Lung (tissue), 12 donors: ENCODE measurements around the gene RELA. TPM values are rescaled to one million over a fixed set of nuclear protein-coding genes. Genes with fewer than 3 reads are reported as not detected.

Source experiments
- ATAC-seq: fragments of 200-7000 bp; cut with Tn5 transposase; one replicate; pipeline ENCODE4 v1.9.1; 2020; ENCODE audit warnings: moderate number of reproducible peaks; ENCODE audit not compliant: insufficient read depth, low FRiP score
- DNase-seq, 3 donors: peaks; one replicate each; pipeline ENCODE4 v3.0.0-alpha.2; 2013 to 2017
- H3K27ac ChIP-seq, 2 donors: one replicate each; pipeline ENCODE4 v1.5.1; 2013; ENCODE audit warnings: mild to moderate bottlenecking in 2 of 2, moderate library complexity in 2 of 2, control low read depth in 1 of 2, inconsistent platforms in 1 of 2, low read depth in 1 of 2, low read length in 1 of 2
- H3K27me3 ChIP-seq, 3 donors: one replicate each; pipeline ENCODE4 v1.5.1; 2013; ENCODE audit warnings: low read length in 2 of 3; ENCODE audit not compliant: control insufficient read depth in 3 of 3, insufficient read depth in 3 of 3
- H3K36me3 ChIP-seq, 4 donors: one replicate each; pipeline ENCODE4 v1.5.1; 2013; ENCODE audit warnings: low read length in 4 of 4, mild to moderate bottlenecking in 1 of 4, moderate library complexity in 1 of 4; ENCODE audit not compliant: control insufficient read depth in 4 of 4, insufficient read depth in 4 of 4
- H3K4me1 ChIP-seq, 5 donors: one replicate each; pipeline ENCODE4 v1.5.1; 2013; ENCODE audit warnings: low read length in 5 of 5, mild to moderate bottlenecking in 2 of 5, moderate library complexity in 1 of 5; ENCODE audit not compliant: control insufficient read depth in 5 of 5, insufficient read depth in 5 of 5
- H3K4me3 ChIP-seq: one replicate; pipeline ENCODE4 v1.5.1; 2013; ENCODE audit warnings: mild to moderate bottlenecking, control low read depth, moderate library complexity
- H3K9ac ChIP-seq, 2 donors: one replicate each; pipeline ENCODE4 v1.5.1; 2013; ENCODE audit warnings: low read length in 2 of 2, control low read depth in 1 of 2; ENCODE audit not compliant: insufficient read depth in 1 of 2
- H3K9me3 ChIP-seq, 4 donors: one replicate each; pipeline ENCODE4 v1.5.1; 2013; ENCODE audit warnings: low read length in 3 of 4, mild to moderate bottlenecking in 1 of 4, moderate library complexity in 1 of 4; ENCODE audit not compliant: control insufficient read depth in 4 of 4, insufficient read depth in 3 of 4
- CTCF ChIP-seq: IDR thresholded peaks from 2 replicates; pipeline ENCODE4 v1.5.1; 2012; ENCODE audit warnings: mild to moderate bottlenecking; ENCODE audit errors: control extremely low read depth, extremely low read depth
- WGBS, 2 donors: extraction: QIAGEN DNeasy Blood & Tissue Kit; methylation state at CpG; one replicate each; pipeline ENCODE4 v1.1.7; 2013; 5-methylcytosine and 5-hydroxymethylcytosine counted together
- polyA plus RNA-seq, 2 donors: library from polyadenylated mRNA; stranded (reverse); fragments of 200-250 nt; gene quantifications; one replicate each; pipeline ENCODE4 v1.2.1, GENCODE V29; 2013
- total RNA-seq, 2 donors: library from RNA; depleted of rRNA in 1 of 2; stranded (reverse); fragments of >200 nt in 1 of 2; gene quantifications; one replicate each; pipeline ENCODE4 v1.2.1, GENCODE V29; 2014 to 2021
- donor health status: control.
- donor health status: control.
- donor health status: Bipolar disorder and iron deficiency.
- donor health status: healthy.
- donor health status: DM: yes; HTN: yes; CAD: no.

The RELA gene
- total and polyA plus RNA-seq, 4 donors, result 34.8 to 72.6 (median 58.0) TPM

GRCh38 chr11:65698205-65698604, 35.5 kb upstream of the RELA start:
- ATAC-seq (no peak), DNase-seq (peak in 2 of 3 donors; percentile 12 to 53)
- Histone ChIP-seq H3K36me3 (no peaks in the 10 kb centered on the region), H3K4me1 (no peaks in the 10 kb centered on the region), H3K4me3 (no peak overlapping the region), H3K9ac (no peak overlapping the region), H3K27me3 (peaks cover 0 to 2% (median 0%) of the 10 kb centered on the region in 3 donors), H3K9me3 (no peaks in the 10 kb centered on the region), H3K27ac (no peak overlapping the region)
- TF ChIP-seq CTCF, result no peak
- 53 to 70% methylated on average over 8 of the region's 8 CpGs for WGBS, 2 donors

DNA sequence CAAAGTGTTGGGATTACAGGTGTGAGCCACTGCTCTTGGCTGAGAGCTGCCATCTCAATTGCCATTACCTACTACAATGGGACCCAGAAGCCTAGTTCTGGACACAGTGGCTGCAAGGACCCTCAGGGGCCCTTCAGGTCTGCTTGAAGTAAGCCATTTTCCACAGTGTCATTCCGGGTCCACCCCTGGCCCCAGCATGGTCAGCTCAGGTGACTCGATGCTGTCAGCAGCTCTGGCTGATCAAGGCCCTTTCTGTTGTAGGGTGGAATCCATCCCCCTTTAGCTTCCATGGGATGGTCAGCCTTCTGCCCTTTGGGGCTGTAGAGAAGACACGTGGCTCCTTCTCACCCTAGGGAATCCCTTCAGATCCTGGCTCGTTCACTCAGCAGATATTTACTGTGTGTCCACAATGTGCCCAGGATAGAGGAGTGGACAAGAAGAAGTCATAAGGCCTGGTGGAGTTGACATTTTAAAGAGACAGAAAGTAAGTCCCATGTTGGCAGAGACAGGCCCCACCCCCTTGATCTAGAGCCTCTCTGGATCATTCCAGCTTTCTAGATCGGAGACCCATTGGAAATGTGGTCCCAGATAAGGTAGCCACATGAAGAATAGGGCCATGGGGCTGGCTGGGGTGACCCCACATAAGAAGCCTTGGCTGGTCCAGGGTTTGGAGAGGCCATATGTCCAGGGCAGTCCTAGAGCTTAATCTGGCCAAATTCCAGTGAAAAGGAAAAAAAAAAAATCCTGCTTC, 34.3 kb upstream of the RELA start:
- TF ChIP-seq CTCF, result no peak
- no peak for ATAC-seq

DNA sequence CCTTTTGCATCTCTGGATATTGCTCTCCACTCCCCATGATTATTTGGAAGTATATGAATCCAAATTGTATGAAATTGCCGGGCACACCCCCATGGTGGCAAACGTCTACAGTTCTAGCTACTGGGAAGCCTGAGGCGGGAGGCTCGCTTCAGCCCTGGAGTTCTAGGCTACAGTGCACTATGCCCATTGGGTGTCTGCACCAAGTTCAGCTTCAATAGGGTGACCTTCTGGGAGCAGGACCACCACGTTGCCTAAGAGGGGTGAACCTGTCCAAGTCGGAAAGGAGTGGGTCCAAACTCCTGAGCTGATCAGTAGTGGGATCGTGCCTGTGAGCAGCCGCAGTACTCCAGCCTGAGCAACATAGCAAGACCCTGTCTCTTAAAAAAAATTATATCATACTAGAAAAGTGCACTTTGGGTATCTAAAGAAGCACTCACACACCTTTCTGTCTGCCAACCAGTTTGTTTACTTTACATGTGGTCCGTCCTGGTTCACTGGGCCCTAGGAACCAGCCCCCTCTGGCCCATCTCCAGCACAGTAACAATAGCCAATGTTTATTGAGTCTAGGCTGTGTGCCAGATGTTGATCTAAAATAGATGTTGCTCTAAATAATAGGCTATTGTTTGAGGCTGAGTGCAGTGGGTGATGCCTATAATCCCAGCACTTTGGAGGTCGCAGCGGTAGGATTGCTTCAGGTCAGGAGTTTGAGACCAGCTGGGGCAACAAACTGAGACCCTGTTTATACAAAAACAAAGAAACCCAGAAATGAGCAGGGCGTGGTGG, 32.9 kb upstream of the RELA start:
- Histone ChIP-seq H3K27me3 (no peaks in the 10 kb centered on the region), H3K9ac (no peak overlapping the region), H3K4me3 (no peak overlapping the region), H3K36me3 (no peaks in the 10 kb centered on the region), H3K27ac (no peak overlapping the region), H3K4me1 (no peaks in the 10 kb centered on the region), H3K9me3 (no peaks in the 10 kb centered on the region)
- WGBS, 2 donors, result 65 to 87% methylated on average over 12 of the region's 12 CpGs
- ATAC-seq, result no peak
- DNase-seq, result peak in 2 of 3 donors; percentile 46 to 67
- no peak for TF ChIP-seq CTCF

More for the DNA sequence above, 34.3 kb upstream of the RELA start:
- no peak for DNase-seq
- no peaks in the 10 kb centered on the region for H3K4me1 ChIP-seq
- whole genome bisulfite sequencing, 2 donors, result 84 to 97% methylated on average over 5 of the region's 5 CpGs
- H3K27me3 ChIP-seq, result no peaks in the 10 kb centered on the region
- H3K9me3 ChIP-seq, result no peaks in the 10 kb centered on the region
- no peak overlapping the region for H3K27ac ChIP-seq
- no peak overlapping the region for H3K4me3 ChIP-seq
- H3K36me3 ChIP-seq, result no peaks in the 10 kb centered on the region
- H3K9ac ChIP-seq, result no peak overlapping the region
